GM21717 (cell line): Measurements from ENCODE around the gene CPT2.
"Not testable (repeated sequence)": the region's sequence is repeated elsewhere in the genome, so short reads cannot be mapped to it uniquely, and the experiment has no call there.

Source experiments
- ATAC-seq: cut with Tn5 transposase; IDR thresholded peaks from one replicate; pipeline ENCODE4 v1.9.1; 2021; ENCODE audit warnings: mild to moderate bottlenecking, moderate library complexity; ENCODE audit not compliant: unreplicated experiment

Gene CPT2

DNA sequence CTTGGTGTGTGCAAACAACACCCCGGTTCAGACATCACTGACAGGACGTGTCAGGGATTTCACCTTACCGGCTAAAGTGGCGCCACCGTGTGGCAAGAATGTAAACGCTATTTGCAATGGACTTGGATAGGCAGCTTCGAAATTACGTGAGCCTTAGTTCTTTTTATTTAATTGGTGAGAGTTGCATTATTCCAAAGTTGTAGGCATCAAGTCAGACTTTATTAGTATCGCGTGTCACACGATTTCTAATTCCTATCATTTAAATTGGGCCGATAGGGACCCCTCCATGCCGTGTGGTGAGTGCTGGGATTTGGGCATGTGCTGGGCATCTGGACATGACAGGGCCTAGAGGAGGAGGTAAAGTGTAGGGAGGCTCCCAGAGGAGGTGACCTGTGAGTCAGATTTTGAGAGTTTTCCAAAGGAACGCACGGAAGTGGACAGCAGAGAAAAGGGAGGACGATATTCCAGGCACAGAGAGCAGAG is 14.5 kb upstream of the CPT2 start:
- no peak for ATAC-seq

- ATAC-seq, result no peak
Observed at GRCh38 chr1:53182716-53183094, 13.9 kb upstream of the CPT2 start.

DNA sequence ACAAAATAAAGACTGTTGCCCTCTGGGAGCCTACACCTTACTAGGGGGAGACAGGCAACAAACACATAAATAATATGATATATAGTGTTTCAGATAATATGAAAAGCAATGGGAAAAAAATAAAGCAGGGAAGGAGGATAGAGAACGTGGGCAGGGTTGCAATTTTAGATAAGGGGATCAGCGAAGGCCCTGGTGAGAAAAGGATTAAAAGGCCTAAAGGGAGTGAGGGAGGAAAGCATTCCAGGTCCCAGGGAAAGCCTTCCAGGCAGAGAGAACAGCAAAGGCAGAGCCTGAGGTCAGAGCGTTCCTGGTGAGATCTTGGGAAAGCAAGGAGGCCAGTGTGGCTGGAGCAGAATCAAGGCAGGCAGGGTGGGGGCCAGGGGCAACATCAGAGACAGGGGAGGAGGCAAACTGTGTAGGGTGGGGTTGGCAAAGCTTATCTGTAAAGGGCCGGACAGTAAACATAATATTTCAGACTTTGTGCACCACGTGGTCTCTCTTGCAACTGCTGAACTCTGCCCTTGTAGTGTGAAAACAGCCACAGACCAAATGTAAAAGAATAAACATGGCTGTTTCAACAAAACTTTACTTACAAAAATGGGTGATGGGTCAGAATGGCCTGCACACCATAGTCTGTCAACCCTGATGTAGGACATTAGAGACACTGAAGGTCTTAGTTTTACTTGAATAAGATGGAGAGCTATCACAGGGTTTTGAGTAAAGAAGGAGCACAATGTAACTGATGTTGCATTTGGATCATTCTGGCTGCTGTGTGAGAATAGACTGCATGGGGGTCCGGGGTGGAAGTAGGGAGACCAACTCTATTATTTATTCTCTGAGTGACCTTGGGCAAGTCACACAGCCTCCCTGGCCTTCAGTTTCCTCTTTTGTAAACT is 13.3 kb upstream of the CPT2 start:
- ATAC-seq, result no peak

- not testable (repeated sequence) for ATAC-seq
Observed at GRCh38 chr1:53185955-53186297, 10.7 kb upstream of the CPT2 start.

DNA sequence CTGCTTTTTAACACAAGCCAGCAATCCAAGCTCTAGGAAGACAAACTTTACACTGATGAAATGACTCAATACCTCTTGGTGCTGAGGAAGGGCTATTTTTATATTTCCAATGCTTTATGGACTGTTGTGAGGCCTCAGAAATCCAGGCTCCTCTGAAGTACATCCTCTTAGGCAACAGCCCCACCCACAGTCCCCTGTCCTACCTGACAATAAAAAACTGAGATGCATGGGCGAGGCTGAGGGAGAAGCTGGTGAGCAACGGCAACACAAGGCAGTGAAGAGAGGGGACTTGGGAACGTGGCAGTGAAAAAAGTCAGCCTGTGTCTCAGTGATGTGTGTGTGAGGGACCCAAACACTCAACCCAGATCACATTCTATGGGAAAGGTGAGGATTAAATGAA is 10.1 kb upstream of the CPT2 start:
- ATAC-seq, result no peak

GRCh38 chr1:53187401-53187800 is 9.2 kb upstream of the CPT2 start:
- ATAC-seq, result no peak

DNA sequence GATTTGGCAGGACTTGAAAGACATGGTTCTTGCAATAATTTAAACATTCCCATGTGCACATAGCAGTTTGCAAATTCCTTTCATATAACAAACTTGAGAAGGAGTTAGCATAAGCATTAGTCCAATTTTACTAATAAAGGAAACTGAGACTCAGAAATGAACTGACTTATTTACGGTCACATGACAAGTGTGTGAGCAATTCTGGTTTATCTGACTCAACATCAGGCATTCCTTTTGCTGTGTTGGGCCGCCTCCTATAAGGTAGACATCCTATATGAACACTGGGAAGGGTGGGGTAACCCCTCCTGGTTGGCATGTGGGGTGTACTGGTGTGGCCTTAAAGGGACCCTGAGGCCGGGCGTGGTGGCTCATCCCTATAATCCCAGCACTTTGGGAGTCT is 8.5 kb upstream of the CPT2 start:
- no peak for ATAC-seq

DNA sequence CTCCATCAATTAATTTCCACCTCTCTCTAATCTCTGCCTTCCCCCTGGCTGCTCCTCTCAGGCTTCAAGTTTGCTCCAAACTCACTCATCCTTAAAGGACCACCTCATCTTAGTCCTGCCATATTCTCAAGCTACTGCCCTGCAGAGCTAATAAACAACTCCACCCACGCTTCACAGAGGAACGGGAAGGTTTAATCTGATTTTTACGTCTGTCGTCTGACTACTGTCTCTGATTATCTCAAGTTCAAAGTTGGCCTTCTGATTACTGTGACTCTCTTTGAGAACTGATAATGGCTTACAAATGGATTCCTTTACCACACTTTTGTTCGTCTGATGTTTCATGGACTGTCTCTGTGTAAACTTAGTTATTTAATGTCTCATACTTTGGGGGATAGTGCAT is 7.6 kb upstream of the CPT2 start:
- ATAC-seq, result no peak

- ATAC-seq, result no peak
Observed at GRCh38 chr1:53190210-53190611, 6.4 kb upstream of the CPT2 start.

DNA sequence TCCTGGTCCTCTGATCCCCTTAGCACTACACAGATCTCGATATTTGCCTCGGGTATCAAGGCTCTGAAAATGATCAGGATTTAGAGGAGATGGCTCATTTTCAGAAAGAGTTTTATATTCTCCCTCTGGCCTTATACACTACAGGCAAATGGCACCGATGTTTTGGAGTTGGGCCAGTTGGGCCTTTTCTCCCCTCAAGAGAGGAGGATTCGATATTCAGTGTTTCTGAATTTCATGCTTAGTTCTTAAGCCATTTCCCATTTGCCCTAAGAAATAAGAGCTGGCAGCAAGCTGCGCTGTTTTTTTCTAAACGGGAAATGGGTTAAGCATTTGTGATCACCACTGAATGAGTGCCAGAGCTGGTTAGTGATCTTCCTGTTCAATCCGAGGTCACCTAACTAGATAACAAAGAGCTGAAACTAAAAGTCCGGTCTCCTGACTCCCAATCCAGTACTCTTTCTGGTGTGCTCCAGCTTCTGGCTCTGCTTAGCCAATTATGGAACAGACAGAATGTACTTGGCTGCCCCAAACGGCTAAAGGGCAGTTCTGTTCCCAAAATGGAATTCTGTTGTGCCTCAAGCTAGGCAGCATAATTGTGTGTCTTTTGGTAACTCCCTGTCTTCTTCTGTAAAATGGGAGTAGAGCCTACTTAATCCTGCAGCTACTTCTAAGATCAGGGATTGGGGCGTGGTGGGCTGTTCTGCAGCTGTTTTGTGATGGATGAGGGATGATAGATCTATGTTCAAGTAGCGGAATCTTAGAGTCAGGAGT is 1.2 kb upstream of the CPT2 start:
- ATAC-seq, result no peak

GRCh38 chr1:53196017-53196484 is 573 bp upstream of the CPT2 start:
- no peak for ATAC-seq

GRCh38 chr1:53197291-53198200 is 922 bp downstream of the CPT2 start:
- no peak for ATAC-seq

- ATAC-seq, result no peak
Observed at GRCh38 chr1:53198241-53198651, 1.6 kb downstream of the CPT2 start.

DNA sequence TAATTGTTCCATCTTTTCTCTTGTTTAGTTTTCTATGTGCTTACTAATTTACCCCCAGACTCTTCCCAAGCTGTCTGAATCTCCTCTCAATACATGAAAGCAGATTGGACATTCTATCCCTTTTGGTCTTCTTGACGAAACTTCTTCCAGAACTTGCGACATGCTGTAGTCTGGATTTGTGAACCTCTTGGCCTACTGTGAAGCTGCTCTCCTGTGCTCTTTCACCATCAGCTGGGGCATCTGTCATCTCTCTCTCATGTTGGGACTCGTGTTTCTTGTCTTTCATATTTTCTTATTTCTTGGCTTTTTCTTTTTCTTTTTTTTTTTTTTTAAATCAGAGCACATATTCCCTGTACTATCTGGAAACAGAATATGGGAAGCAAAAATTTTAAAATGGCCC is 6.8 kb downstream of the CPT2 start:
- ATAC-seq, result no peak

DNA sequence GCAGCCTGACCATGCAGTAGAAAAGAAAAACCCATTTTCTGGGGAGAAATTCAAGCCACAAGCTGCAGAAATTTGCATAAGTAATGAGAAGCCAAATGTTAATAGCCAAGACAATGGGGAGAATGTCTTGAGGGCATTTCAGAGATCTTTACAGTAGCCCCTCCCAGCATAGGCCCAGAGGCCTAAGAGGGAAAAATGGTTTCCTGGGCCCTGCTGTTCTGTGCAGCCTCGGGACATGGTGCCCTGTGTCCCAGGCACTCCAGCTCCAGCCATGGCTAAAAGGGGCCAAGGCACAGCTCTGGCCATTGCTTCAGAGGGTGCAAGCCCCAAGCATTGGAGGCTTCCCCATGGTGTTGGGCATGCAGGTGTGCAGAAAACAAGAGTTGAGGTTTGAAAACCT is 8.9 kb downstream of the CPT2 start:
- not testable (repeated sequence) for ATAC-seq

DNA sequence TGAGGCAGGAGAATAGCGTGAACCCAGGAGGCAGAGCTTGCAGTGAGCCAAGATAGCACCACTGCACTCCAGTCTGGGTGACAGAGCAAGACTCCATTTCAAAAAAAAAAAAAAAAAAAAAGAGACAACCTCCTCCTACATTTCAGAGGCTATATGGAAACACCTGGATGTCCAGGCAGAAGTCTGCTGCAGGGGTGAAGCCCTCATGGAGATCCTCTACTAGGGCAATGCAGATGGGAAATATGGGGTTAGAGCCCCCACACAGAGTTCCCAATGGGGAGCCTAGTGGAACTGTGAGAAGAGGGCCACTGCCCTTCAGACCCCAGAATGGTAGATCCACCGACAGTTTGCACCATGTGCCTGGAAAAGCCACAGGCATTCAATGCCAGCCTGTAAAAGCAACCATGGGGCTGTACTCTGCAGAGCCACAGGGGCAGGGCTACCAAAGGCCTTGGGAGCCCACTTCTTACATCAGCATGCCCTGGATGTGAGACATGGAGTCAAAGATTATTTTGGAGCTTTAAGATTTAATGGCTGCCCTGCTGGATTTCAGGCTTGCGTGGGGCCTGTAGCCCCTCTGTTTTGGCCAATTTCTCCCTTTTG is 9.6 kb downstream of the CPT2 start:
- ATAC-seq, result not testable (repeated sequence)

DNA sequence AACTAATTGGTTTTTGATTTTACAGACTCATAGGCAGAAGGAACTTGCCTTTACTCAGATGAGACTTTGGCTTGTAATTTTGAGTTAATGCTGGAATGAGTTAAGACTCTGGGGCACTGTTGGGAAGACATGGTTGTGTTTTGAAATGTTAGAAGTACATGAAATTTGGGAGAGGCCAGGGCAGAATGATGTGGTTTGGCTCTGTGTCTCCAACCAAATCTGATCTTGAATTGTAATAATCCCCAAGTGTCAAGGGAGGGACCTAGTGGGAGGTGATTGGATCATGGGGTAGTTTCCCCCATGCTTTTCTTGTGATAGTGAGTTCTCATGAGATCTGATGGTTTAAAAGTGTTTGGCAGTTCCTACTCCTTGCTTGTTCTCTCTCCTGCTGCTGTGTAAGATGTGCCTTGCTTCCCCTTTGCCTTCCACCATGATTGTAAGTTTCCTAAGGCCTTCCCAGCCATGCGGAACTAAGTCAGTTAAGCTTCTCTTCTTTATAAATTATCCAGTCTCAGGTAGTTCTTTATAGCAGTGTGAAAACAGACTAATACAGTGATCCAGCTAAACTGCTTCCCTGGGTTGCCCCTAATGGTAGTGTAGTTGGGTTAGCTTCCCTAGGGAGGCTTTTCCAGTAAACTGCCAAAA is 10.2 kb downstream of the CPT2 start:
- no peak for ATAC-seq

DNA sequence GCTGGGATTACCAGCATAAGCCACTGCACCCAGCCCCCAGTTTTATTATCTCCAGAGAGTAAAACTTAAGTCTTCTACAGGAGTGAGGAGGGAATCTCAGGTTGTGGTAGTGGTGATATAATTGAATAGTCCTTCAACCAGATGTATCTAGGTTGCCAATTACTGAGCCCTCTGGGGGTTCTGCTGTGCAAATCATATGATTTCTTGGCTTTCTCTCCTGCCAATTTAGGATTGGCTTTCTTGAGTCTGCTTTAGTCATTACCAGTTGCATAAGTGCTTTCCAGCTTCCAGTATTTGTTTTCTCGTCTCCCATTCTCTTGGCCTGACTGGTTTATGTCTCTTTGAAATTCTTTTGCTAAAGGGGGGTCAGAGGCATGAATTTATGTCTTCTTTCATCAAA is 11.1 kb downstream of the CPT2 start:
- no peak for ATAC-seq

- ATAC-seq, result no peak
Observed at GRCh38 chr1:53210352-53210751, 13.7 kb downstream of the CPT2 start.

- no peak for ATAC-seq
Observed at GRCh38 chr1:53210954-53211353, 14.3 kb downstream of the CPT2 start.
